ENCODE results near the gene OPRPN. TPM values are rescaled to one million over a fixed set of nuclear protein-coding genes. Genes with fewer than 3 reads are reported as not detected.

Gene OPRPN
- total and polyA plus RNA-seq, 4 donors = not detected

DNA sequence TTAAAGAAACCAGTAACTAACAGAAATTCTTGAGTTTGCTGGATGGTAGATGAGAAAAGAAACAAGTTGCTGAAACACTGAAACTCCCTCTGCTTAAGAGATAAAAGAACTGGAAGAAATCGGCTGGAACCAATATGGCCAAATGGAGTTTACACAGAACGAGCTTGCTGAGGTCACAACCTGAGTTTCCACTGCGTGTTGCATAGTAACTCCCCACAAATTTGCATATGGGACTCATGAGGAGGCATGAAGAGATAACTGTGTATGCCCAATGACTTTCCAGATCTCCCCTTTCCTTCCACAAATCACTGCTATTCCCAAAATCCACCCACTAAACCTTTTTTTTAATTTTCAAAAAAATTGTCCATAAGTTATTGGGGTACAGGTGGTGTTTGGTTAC is 25.0 kb upstream of the OPRPN start:
- TF ChIP-seq, protein P1, sequence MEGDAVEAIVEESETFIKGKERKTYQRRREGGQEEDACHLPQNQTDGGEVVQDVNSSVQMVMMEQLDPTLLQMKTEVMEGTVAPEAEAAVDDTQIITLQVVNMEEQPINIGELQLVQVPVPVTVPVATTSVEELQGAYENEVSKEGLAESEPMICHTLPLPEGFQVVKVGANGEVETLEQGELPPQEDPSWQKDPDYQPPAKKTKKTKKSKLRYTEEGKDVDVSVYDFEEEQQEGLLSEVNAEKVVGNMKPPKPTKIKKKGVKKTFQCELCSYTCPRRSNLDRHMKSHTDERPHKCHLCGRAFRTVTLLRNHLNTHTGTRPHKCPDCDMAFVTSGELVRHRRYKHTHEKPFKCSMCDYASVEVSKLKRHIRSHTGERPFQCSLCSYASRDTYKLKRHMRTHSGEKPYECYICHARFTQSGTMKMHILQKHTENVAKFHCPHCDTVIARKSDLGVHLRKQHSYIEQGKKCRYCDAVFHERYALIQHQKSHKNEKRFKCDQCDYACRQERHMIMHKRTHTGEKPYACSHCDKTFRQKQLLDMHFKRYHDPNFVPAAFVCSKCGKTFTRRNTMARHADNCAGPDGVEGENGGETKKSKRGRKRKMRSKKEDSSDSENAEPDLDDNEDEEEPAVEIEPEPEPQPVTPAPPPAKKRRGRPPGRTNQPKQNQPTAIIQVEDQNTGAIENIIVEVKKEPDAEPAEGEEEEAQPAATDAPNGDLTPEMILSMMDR (IDR thresholded peaks at IDR 0.05; ENCODE audit: control extremely low read depth, extremely low read depth) = no peak
- no peak overlapping the region for H3K9ac ChIP-seq (ENCODE audit: insufficient read depth in 1 of 2, low read length in 2 of 2)
- H3K27ac ChIP-seq (ENCODE audit: low read depth in 1 of 2, low read length in 1 of 2) = no peak overlapping the region
- H3K4me1 ChIP-seq (ENCODE audit: control insufficient read depth in 5 of 5, insufficient read depth in 5 of 5, low read length in 5 of 5) = no peaks in the 10 kb centered on the region
- WGBS, 2 donors = 84 to 85% methylated on average over 3 of the region's 3 CpGs
- no peaks in the 10 kb centered on the region for H3K36me3 ChIP-seq (ENCODE audit: control insufficient read depth in 4 of 4, insufficient read depth in 4 of 4, low read length in 4 of 4)
- no peaks in the 10 kb centered on the region for H3K9me3 ChIP-seq (ENCODE audit: control insufficient read depth in 4 of 4, insufficient read depth in 3 of 4, low read length in 3 of 4)
- H3K4me3 ChIP-seq = no peak overlapping the region
- no peaks in the 10 kb centered on the region for H3K27me3 ChIP-seq (ENCODE audit: control insufficient read depth in 3 of 3, insufficient read depth in 3 of 3, low read length in 2 of 3)
- no peak for ATAC-seq (ENCODE audit: insufficient read depth, low FRiP score)
- DNase-seq = no peak

DNA sequence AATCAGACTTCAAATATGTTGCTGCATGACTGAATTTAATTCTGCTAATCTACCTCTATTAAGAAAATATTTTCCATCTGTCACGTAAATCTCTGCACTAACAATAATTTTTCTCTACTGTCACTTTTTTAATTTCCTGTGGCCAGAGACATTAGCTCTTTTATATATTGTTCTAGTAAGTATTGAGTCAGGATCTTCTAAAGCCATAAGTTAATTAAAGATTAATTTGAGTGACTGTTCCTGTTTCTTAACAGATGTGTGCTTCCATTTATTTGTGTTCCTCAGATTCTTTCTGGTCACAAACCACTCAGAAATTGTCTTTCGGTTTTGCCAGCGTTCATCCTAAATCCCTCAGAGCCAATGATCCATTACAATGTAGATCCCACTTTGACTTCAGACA is 17.2 kb upstream of the OPRPN start:
- Histone ChIP-seq H3K27me3 (ENCODE audit: control insufficient read depth in 3 of 3, insufficient read depth in 3 of 3, low read length in 2 of 3) (no peaks in the 10 kb centered on the region), H3K4me3 (no peak overlapping the region), H3K36me3 (ENCODE audit: control insufficient read depth in 4 of 4, insufficient read depth in 4 of 4, low read length in 4 of 4) (no peaks in the 10 kb centered on the region), H3K9me3 (ENCODE audit: control insufficient read depth in 4 of 4, insufficient read depth in 3 of 4, low read length in 3 of 4) (no peaks in the 10 kb centered on the region), H3K27ac (ENCODE audit: low read depth in 1 of 2, low read length in 1 of 2) (no peak overlapping the region), H3K9ac (ENCODE audit: insufficient read depth in 1 of 2, low read length in 2 of 2) (no peak overlapping the region), H3K4me1 (ENCODE audit: control insufficient read depth in 5 of 5, insufficient read depth in 5 of 5, low read length in 5 of 5) (no peaks in the 10 kb centered on the region)
- 79 to 88% methylated on average over 3 of the region's 3 CpGs for WGBS, 2 donors
- TF ChIP-seq, protein P1 (IDR thresholded peaks at IDR 0.05; ENCODE audit: control extremely low read depth, extremely low read depth) = no peak
- DNase-seq (peak in 1 of 3 donors; percentile 14), ATAC-seq (ENCODE audit: insufficient read depth, low FRiP score) (no peak)

DNA sequence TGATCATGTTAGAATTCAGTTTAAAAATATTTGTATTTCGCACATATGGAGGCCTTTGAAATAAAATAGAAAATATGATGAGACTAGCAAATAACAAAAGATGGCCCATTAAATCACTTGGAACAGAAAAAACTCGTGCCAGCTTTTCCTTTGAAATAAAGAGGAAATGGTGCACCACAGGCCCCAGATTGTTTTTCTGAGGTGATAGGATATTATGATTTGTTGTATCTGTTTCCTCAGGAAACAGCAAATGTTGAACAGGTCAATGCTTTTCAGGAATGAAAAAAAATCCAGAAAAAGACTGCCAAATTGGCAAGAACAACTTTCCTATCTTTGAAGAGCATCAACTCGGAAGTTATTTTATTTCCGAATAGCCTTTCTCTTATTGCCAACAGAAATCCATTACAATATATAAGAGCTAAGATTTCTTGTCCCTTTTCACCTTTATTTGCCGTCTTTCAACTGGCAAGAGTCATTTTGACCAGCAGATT is 15.0 kb upstream of the OPRPN start, which contains the start of gene SMR3B:
TSS of gene SMR3B (plus strand) at position 441 of the 491 bp plus-strand sequence. CDS start 1,380 bp downstream, outside the sequence.
- TF ChIP-seq, protein P1 (IDR thresholded peaks at IDR 0.05; ENCODE audit: control extremely low read depth, extremely low read depth) = no peak
- Histone ChIP-seq H3K27ac (ENCODE audit: low read depth in 1 of 2, low read length in 1 of 2) (no peak within 1 kb of the TSS), H3K4me1 (ENCODE audit: control insufficient read depth in 5 of 5, insufficient read depth in 5 of 5, low read length in 5 of 5) (no peaks in the 10 kb centered on the region), H3K27me3 (ENCODE audit: control insufficient read depth in 3 of 3, insufficient read depth in 3 of 3, low read length in 2 of 3) (no peaks in the 10 kb centered on the region), H3K9ac (ENCODE audit: insufficient read depth in 1 of 2, low read length in 2 of 2) (no peak within 1 kb of the TSS), H3K36me3 (ENCODE audit: control insufficient read depth in 4 of 4, insufficient read depth in 4 of 4, low read length in 4 of 4) (no peaks in the 10 kb centered on the region), H3K9me3 (ENCODE audit: control insufficient read depth in 4 of 4, insufficient read depth in 3 of 4, low read length in 3 of 4) (no peaks in the 10 kb centered on the region), H3K4me3 (no peak within 1 kb of the TSS)
- no peak for ATAC-seq (ENCODE audit: insufficient read depth, low FRiP score)
- no peak for DNase-seq
- 58 to 68% methylated on average over 5 of the region's 5 CpGs for whole genome bisulfite sequencing, 2 donors
